Spleen (tissue), 13 donors: ENCODE data around the gene IPO4. TPM values are rescaled to one million over a fixed set of nuclear protein-coding genes. Genes with fewer than 3 reads are reported as not detected.

Source experiments
- DNase-seq: peaks from one replicate; pipeline ENCODE4 v3.0.0-alpha.2; 2020
- H3K27ac ChIP-seq, 8 donors: fragments of 200-600 bp; sonication (generic) in 7 of 8; 1 replicate in 4 of 8; 2 replicates in 4 of 8; pipeline versions ENCODE4 v1.5.0 to v1.8.0; 2016 to 2021; ENCODE audit warnings: inconsistent platforms in 4 of 8, mild to moderate bottlenecking in 4 of 8, moderate library complexity in 1 of 8
- H3K27me3 ChIP-seq, 7 donors: fragments of 200-600 bp; sonication (generic) in 6 of 7; replicated peaks in 1 of 7; 1 replicate in 4 of 7; 2 replicates in 3 of 7; pipeline versions ENCODE4 v1.5.0 to v1.8.0; 2016 to 2021; ENCODE audit warnings: inconsistent platforms in 3 of 7, mild to moderate bottlenecking in 1 of 7
- H3K36me3 ChIP-seq, 6 donors: fragments of 200-600 bp; sonication (generic) in 5 of 6; 1 replicate in 4 of 6; 2 replicates in 2 of 6; pipeline versions ENCODE4 v1.5.0 to v1.8.0; 2016 to 2021; ENCODE audit warnings: inconsistent platforms in 2 of 6
- H3K4me1 ChIP-seq, 6 donors: fragments of 200-600 bp; sonication (generic) in 5 of 6; 1 replicate in 3 of 6; 2 replicates in 3 of 6; pipeline versions ENCODE4 v1.5.0 to v1.8.0; 2016 to 2021; ENCODE audit warnings: inconsistent platforms in 3 of 6
- H3K4me3 ChIP-seq, 8 donors: fragments of 200-600 bp; sonication (generic) in 7 of 8; 1 replicate in 4 of 8; 2 replicates in 4 of 8; pipeline versions ENCODE4 v1.5.0 to v1.8.0; 2016 to 2021; ENCODE audit warnings: inconsistent platforms in 4 of 8, mild to moderate bottlenecking in 4 of 8, moderate library complexity in 2 of 8
- H3K9me3 ChIP-seq, 8 donors: fragments of 200-600 bp; sonication (generic) in 7 of 8; 1 replicate in 4 of 8; 2 replicates in 4 of 8; pipeline versions ENCODE4 v1.5.0 to v1.8.0; 2016 to 2021; ENCODE audit warnings: inconsistent platforms in 4 of 8
- POLR2A ChIP-seq, 3 donors: fragments of 450-650 bp; IDR thresholded peaks; one replicate each; pipeline ENCODE4 v1.5.1; 2017; ENCODE audit warnings: antibody characterized with exemption in 3 of 3, mild to moderate bottlenecking in 1 of 3
- POLR2AphosphoS5 ChIP-seq, 3 donors: sonication (generic); formaldehyde crosslinking; IDR thresholded peaks; one replicate each; pipeline ENCODE4 v1.5.1; 2017; ENCODE audit warnings: antibody characterized with exemption in 3 of 3
- WGBS, 5 donors: extraction: QIAGEN DNeasy Blood & Tissue Kit in 3 of 5; methylation state at CpG; one replicate each; pipeline versions ENCODE4 v1.1.5 to v1.1.7; 2013 to 2018; 5-methylcytosine and 5-hydroxymethylcytosine counted together
- intact Hi-C: fragments of 100-400 bp; cut with DNase I; formaldehyde crosslinking; loops from one replicate; pipeline ENCODE4 v1.15.0; 2023; ENCODE audit warnings: low total_unique reads
- long read RNA-seq, 2 donors: transcript quantifications; one replicate each; lab custom pipeline, GENCODE V29; 2026
- polyA plus RNA-seq, 3 donors: library from polyadenylated mRNA; stranded (reverse); fragments of 200-250 nt; gene quantifications; one replicate each; pipeline ENCODE4 v1.2.1, GENCODE V29; 2013
- total RNA-seq, 7 donors: library from RNA; depleted of rRNA in 3 of 7; stranded (reverse); fragments of >200 nt in 3 of 7; fragmentation: NEBNext Ultra II Directional in 4 of 7; extraction: Animal tissue kit (Norgen Biotek cat#: 25700) in 4 of 7; gene quantifications; one replicate each; pipeline versions ENCODE4 v1.1.0 to v1.2.1, GENCODE V29; 2016 to 2021
- TF ChIP-seq, protein P1 (sequence below), 11 experiments: fragments of 200-600 bp in 7 of 11; fragments of 450-650 bp in 4 of 11; sonication (generic) in 4 of 11; IDR thresholded peaks in 8 of 11; conservative IDR thresholded peaks in 3 of 11; 1 replicate in 7 of 11; 2 replicates in 4 of 11; pipeline versions ENCODE4 v1.4.0 to v1.8.0; 2016 to 2021; ENCODE audit warnings: antibody characterized with exemption in 11 of 11, inconsistent platforms in 4 of 11, mild to moderate bottlenecking in 1 of 11
- donor health status: healthy with polysubstance abuse.
- donor health status: DM: no; HTN: no; CAD: no; lungs with moderate emphysema.
- donor health status: DM: no; HTN: no; CAD: no.
- donor health status: Bipolar disorder and iron deficiency.
- donor health status: healthy.
- donor health status: DM: no; HTN: no; CAD: no.
- donor health status: DM: yes; HTN: yes; CAD: no.

IPO4 gene, protein sequence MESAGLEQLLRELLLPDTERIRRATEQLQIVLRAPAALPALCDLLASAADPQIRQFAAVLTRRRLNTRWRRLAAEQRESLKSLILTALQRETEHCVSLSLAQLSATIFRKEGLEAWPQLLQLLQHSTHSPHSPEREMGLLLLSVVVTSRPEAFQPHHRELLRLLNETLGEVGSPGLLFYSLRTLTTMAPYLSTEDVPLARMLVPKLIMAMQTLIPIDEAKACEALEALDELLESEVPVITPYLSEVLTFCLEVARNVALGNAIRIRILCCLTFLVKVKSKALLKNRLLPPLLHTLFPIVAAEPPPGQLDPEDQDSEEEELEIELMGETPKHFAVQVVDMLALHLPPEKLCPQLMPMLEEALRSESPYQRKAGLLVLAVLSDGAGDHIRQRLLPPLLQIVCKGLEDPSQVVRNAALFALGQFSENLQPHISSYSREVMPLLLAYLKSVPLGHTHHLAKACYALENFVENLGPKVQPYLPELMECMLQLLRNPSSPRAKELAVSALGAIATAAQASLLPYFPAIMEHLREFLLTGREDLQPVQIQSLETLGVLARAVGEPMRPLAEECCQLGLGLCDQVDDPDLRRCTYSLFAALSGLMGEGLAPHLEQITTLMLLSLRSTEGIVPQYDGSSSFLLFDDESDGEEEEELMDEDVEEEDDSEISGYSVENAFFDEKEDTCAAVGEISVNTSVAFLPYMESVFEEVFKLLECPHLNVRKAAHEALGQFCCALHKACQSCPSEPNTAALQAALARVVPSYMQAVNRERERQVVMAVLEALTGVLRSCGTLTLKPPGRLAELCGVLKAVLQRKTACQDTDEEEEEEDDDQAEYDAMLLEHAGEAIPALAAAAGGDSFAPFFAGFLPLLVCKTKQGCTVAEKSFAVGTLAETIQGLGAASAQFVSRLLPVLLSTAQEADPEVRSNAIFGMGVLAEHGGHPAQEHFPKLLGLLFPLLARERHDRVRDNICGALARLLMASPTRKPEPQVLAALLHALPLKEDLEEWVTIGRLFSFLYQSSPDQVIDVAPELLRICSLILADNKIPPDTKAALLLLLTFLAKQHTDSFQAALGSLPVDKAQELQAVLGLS
- total RNA-seq, result 10 to 100 TPM; 20.0 to 49.7 (median 29.9) TPM
- polyA plus RNA-seq, result 10 to 100 TPM; 10.0 to 14.7 (median 10.4) TPM
- long read RNA-seq, donor 1, result 0 reads
- long read RNA-seq, donor 2, partial matches to known transcripts, result 0 of 3 reads
- long read RNA-seq, donor 2, other reads (novel, unspliced or antisense), result 0 of 3 reads

DNA sequence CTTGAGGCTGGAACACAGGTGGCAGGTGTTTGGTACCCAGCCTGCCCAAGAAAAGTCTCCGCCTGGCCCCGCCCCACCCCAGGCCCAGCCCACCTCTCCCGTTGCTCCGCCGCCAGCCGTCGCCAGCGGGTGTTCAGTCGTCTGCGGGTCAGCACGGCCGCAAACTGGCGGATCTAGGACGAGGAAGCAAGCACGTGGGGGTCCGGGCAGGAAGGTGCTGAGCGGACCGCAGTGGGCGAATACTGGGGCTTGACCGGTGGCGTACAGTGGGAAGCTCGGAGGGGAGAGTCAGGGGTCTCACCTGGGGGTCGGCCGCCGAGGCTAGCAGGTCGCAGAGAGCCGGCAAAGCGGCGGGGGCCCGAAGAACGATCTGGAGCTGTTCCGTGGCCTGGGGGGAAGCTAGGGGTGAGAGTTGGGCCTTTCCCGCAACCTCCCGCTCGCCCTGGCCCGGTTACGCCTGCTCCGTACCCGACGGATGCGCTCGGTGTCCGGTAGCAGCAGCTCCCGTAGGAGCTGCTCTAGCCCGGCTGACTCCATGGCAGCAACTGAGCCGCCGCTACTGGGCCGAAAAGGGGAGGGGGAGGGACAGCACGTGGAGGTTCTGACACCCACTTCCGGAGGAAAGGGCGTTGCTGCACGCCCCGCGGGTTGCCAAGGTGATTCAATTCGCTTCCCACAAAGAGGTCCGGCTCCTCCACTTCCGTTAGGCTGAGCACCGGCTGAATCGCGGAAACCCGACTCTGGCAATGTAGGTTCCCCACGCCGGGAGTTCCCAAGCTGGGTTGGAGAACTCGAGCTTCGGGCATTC is at the start of gene IPO4:
TSS of gene IPO4 (minus strand) at position 566 of the 808 bp plus-strand sequence. CDS start at position 537, 29 bp downstream.
- no peaks in the 10 kb centered on the region for H3K27me3 ChIP-seq
- 0 to 1% (median 0%) methylated on average over 45 to 65 of the region's 65 CpGs for WGBS, 5 donors
- TF ChIP-seq POLR2AphosphoS5 (IDR thresholded peaks at IDR 0.05) (peak; percentile 88 to 89 (median 89)), POLR2A (IDR thresholded peaks at IDR 0.05) (peak in 2 of 3 donors; percentile 19 to 49)
- TF ChIP-seq, protein P1, sequence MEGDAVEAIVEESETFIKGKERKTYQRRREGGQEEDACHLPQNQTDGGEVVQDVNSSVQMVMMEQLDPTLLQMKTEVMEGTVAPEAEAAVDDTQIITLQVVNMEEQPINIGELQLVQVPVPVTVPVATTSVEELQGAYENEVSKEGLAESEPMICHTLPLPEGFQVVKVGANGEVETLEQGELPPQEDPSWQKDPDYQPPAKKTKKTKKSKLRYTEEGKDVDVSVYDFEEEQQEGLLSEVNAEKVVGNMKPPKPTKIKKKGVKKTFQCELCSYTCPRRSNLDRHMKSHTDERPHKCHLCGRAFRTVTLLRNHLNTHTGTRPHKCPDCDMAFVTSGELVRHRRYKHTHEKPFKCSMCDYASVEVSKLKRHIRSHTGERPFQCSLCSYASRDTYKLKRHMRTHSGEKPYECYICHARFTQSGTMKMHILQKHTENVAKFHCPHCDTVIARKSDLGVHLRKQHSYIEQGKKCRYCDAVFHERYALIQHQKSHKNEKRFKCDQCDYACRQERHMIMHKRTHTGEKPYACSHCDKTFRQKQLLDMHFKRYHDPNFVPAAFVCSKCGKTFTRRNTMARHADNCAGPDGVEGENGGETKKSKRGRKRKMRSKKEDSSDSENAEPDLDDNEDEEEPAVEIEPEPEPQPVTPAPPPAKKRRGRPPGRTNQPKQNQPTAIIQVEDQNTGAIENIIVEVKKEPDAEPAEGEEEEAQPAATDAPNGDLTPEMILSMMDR (IDR thresholded peaks at IDR 0.05 in 8 of 11, conservative IDR thresholded peaks at IDR 0.05 in 3 of 11), result peak in 1 of 11 experiments; percentile 17
- intact Hi-C loops, result no loop called here
- H3K27ac ChIP-seq, result peak within 1 kb of the TSS; percentile 47 to 87 (median 69)
- no peaks in the 10 kb centered on the region for H3K9me3 ChIP-seq
- H3K4me3 ChIP-seq, result peak within 1 kb of the TSS; percentile 64 to 90 (median 78)
- peak; percentile 97 for DNase-seq
- peaks cover 13 to 63% (median 27%) of the 10 kb centered on the region in 6 donors for H3K4me1 ChIP-seq
- H3K36me3 ChIP-seq, result peaks cover 0 to 70% (median 44%) of the 10 kb centered on the region in 6 donors

DNA sequence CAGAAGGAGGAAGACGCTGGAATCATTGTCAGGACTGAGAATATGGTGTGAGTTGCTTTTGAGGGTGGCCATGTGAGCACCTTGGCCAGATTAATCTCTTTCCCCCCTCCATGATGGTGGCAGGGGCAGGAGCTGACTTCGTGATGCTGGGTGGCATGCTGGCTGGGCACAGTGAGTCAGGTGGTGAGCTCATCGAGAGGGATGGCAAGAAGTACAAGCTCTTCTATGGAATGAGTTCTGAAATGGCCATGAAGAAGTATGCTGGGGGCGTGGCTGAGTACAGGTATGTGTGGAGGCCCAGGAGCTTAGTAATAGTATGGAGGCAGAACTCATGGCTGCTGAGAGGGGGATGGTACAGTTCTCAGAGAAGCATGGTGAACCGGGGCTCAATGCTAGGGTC is 49.5 kb upstream of the IPO4 start:
- no peaks in the 10 kb centered on the region for H3K27me3 ChIP-seq
- TF ChIP-seq POLR2AphosphoS5 (IDR thresholded peaks at IDR 0.05) (peak in 1 of 3 donors; percentile 4), POLR2A (IDR thresholded peaks at IDR 0.05) (no peak)
- TF ChIP-seq, protein P1 (IDR thresholded peaks at IDR 0.05 in 8 of 11, conservative IDR thresholded peaks at IDR 0.05 in 3 of 11), result no peak
- peak; percentile 62 for DNase-seq
- no peak overlapping the region for H3K4me3 ChIP-seq
- H3K27ac ChIP-seq, result peak overlapping the region in 3 of 8 donors; percentile 36 to 99 (median 99)
- H3K36me3 ChIP-seq, result peaks cover 3 to 81% (median 65%) of the 10 kb centered on the region in 6 donors
- peaks cover 46 to 92% (median 65%) of the 10 kb centered on the region in 6 donors for H3K4me1 ChIP-seq
- 86 to 96% (median 91%) methylated on average over 5 of the region's 5 CpGs for WGBS, 5 donors
- H3K9me3 ChIP-seq, result no peaks in the 10 kb centered on the region
- intact Hi-C loops, result no loop called here

DNA sequence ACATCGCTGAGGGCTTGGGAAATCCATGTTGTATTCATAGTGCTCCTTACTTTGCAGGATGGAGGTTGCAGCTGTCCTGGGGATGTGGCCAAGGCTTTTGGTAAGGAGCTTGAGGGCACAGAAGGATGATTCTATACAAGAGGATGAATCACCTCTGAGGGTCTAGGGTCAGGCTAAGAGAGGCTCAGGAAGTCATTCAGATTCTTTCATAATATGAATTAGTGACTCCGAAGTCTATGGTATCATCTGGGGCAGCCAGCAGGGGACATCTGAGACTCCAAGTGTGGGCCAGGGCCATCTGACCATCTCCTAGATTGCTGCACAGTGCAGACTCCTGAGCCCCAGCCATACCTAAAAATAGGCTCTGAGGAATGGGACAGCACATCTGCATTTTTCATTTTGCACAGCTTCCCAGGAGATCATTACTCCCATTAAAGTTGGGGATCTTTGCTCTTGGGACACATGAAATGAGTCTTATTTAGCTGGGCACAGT is 48.9 kb upstream of the IPO4 start:
- Histone ChIP-seq H3K27me3 (no peaks in the 10 kb centered on the region), H3K27ac (peak overlapping the region in 1 of 8 donors; percentile 99), H3K4me1 (peaks cover 47 to 95% (median 67%) of the 10 kb centered on the region in 6 donors), H3K36me3 (peaks cover 3 to 81% (median 65%) of the 10 kb centered on the region in 6 donors), H3K9me3 (no peaks in the 10 kb centered on the region), H3K4me3 (no peak overlapping the region)
- 76 to 100% (median 91%) methylated on average over 2 of the region's 2 CpGs for WGBS, 5 donors
- TF ChIP-seq, protein P1 (IDR thresholded peaks at IDR 0.05 in 8 of 11, conservative IDR thresholded peaks at IDR 0.05 in 3 of 11), result no peak
- TF ChIP-seq POLR2AphosphoS5 (IDR thresholded peaks at IDR 0.05) (no peak), POLR2A (IDR thresholded peaks at IDR 0.05) (no peak)
- intact Hi-C loops, result no loop called here
- DNase-seq, result no peak
